ENCODE results near the gene MLEC.

Gene MLEC

DNA sequence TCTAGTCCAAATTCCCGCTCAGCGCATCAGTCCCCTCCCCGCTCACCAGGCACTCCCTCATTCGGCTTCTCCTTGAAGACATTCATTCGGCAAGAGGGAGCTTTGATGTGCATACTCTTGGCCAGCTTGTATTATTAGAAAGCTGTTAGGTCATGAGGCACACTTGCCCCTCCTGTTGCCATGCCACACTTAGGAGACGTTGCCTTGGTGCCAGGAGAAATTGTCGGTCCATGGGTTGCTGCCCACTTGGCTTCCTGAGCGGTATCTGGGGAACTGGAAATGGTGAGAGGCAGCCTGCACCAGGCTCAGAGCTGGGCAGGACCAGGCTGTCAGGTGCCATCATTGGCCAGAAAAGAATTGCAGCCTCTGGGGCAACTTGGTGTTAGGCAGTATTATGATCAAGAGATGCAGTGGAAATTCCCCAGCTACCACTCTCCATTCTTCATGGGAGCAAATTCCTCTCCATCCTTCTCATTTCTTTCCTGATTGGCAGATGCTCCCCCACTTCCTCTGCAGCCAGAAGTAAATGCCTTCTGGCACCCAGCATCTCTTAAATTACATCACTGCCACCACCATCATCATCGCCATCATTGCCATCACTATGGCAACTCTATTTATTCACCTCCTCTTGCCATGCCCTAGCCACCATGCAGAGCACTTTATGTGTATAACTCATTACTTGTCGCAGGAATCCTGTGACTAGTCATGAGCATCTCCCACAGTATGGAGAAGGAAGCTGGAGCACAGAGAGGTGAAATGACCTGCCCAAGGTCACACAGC is 34.1 kb upstream of the MLEC start:
- TF ChIP-seq EZH2 (optimal IDR thresholded peaks at IDR 0.05; ENCODE audit: low read depth, low read length) = no peak
- TF ChIP-seq, protein P1, sequence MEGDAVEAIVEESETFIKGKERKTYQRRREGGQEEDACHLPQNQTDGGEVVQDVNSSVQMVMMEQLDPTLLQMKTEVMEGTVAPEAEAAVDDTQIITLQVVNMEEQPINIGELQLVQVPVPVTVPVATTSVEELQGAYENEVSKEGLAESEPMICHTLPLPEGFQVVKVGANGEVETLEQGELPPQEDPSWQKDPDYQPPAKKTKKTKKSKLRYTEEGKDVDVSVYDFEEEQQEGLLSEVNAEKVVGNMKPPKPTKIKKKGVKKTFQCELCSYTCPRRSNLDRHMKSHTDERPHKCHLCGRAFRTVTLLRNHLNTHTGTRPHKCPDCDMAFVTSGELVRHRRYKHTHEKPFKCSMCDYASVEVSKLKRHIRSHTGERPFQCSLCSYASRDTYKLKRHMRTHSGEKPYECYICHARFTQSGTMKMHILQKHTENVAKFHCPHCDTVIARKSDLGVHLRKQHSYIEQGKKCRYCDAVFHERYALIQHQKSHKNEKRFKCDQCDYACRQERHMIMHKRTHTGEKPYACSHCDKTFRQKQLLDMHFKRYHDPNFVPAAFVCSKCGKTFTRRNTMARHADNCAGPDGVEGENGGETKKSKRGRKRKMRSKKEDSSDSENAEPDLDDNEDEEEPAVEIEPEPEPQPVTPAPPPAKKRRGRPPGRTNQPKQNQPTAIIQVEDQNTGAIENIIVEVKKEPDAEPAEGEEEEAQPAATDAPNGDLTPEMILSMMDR (IDR thresholded peaks at IDR 0.05; ENCODE audit: low read length) = no peak
- TF ChIP-seq EZH2phosphoT487 (IDR thresholded peaks at IDR 0.05; ENCODE audit: low read length) = no peak
- Histone ChIP-seq H3K79me2 (ENCODE audit: low read length) (no peaks in the 10 kb centered on the region), H3K36me3 (replicated peaks; ENCODE audit: insufficient read depth, low read length) (no peaks in the 10 kb centered on the region), H3K4me1 (ENCODE audit: low read length) (no peaks in the 10 kb centered on the region), H3K9ac (ENCODE audit: low read length) (no peak overlapping the region), H3K27ac (ENCODE audit: low read length) (no peak overlapping the region), H2AFZ (ENCODE audit: low read length) (no peak overlapping the region), H4K20me1 (ENCODE audit: insufficient read depth, low read length) (no peaks in the 10 kb centered on the region), H3K9me2 (replicated peaks; ENCODE audit: insufficient read depth, low read length) (no peaks in the 10 kb centered on the region), H3K4me3 (ENCODE audit: low read length) (no peak overlapping the region), H3F3A (ENCODE audit: insufficient read depth, low read length) (no peaks in the 10 kb centered on the region), H3K9me3 (replicated peaks; ENCODE audit: insufficient read depth, low read length) (no peaks in the 10 kb centered on the region), H3K27me3 (replicated peaks; ENCODE audit: insufficient read depth, low read length) (peaks cover 29% of the 10 kb centered on the region), H3K4me2 (ENCODE audit: low read depth, low read length) (no peak overlapping the region)
- no peak for DNase-seq

- no peak for DNase-seq
- Histone ChIP-seq H3K27me3 (replicated peaks; ENCODE audit: insufficient read depth, low read length) (peaks cover 29% of the 10 kb centered on the region), H2AFZ (ENCODE audit: low read length) (no peak overlapping the region), H3K4me3 (ENCODE audit: low read length) (no peak overlapping the region), H3F3A (ENCODE audit: insufficient read depth, low read length) (no peaks in the 10 kb centered on the region), H3K27ac (ENCODE audit: low read length) (no peak overlapping the region), H4K20me1 (ENCODE audit: insufficient read depth, low read length) (no peaks in the 10 kb centered on the region), H3K79me2 (ENCODE audit: low read length) (no peaks in the 10 kb centered on the region), H3K9ac (ENCODE audit: low read length) (no peak overlapping the region), H3K4me2 (ENCODE audit: low read depth, low read length) (no peak overlapping the region), H3K36me3 (replicated peaks; ENCODE audit: insufficient read depth, low read length) (no peaks in the 10 kb centered on the region), H3K9me2 (replicated peaks; ENCODE audit: insufficient read depth, low read length) (no peaks in the 10 kb centered on the region), H3K9me3 (replicated peaks; ENCODE audit: insufficient read depth, low read length) (no peaks in the 10 kb centered on the region), H3K4me1 (ENCODE audit: low read length) (no peaks in the 10 kb centered on the region)
- TF ChIP-seq EZH2 (optimal IDR thresholded peaks at IDR 0.05; ENCODE audit: low read depth, low read length) (no peak), EZH2phosphoT487 (IDR thresholded peaks at IDR 0.05; ENCODE audit: low read length) (no peak)
- TF ChIP-seq, protein P1 (IDR thresholded peaks at IDR 0.05; ENCODE audit: low read length) = no peak
Measured at GRCh38 chr12:120653611-120654010, 33.3 kb upstream of the MLEC start.

DNA sequence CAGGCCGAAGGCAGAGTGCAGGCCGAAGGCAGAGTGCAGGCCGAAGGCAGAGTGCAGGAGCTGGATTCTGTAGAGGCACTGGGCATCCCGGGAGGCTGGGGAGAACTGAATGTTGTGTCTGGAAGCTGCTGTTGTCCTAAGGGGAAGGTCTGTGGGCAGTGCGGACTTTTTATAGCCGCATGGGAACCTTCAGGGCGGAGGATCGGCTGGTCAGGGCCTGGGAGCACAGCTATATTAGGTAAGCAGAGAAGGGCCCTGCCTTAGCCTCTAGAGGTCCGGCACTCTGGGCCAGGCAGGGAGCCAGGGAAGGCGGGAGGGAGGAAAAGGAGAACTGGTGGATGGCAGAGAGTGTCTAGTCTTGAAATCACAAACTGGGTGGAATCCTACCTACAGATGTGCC is 32.3 kb upstream of the MLEC start:
- no peaks in the 10 kb centered on the region for H3K4me1 ChIP-seq (ENCODE audit: low read length)
- H3K36me3 ChIP-seq (replicated peaks; ENCODE audit: insufficient read depth, low read length) = no peaks in the 10 kb centered on the region
- no peaks in the 10 kb centered on the region for H3K79me2 ChIP-seq (ENCODE audit: low read length)
- H3K4me2 ChIP-seq (ENCODE audit: low read depth, low read length) = no peak overlapping the region
- no peak overlapping the region for H3K27ac ChIP-seq (ENCODE audit: low read length)
- H2AFZ ChIP-seq (ENCODE audit: low read length) = no peak overlapping the region
- no peaks in the 10 kb centered on the region for H3F3A ChIP-seq (ENCODE audit: insufficient read depth, low read length)
- no peaks in the 10 kb centered on the region for H3K9me2 ChIP-seq (replicated peaks; ENCODE audit: insufficient read depth, low read length)
- no peak for TF ChIP-seq EZH2phosphoT487 (IDR thresholded peaks at IDR 0.05; ENCODE audit: low read length)
- no peak overlapping the region for H3K4me3 ChIP-seq (ENCODE audit: low read length)
- peaks cover 25% of the 10 kb centered on the region for H3K27me3 ChIP-seq (replicated peaks; ENCODE audit: insufficient read depth, low read length)
- no peaks in the 10 kb centered on the region for H4K20me1 ChIP-seq (ENCODE audit: insufficient read depth, low read length)
- DNase-seq = no peak
- no peak overlapping the region for H3K9ac ChIP-seq (ENCODE audit: low read length)
- no peaks in the 10 kb centered on the region for H3K9me3 ChIP-seq (replicated peaks; ENCODE audit: insufficient read depth, low read length)

DNA sequence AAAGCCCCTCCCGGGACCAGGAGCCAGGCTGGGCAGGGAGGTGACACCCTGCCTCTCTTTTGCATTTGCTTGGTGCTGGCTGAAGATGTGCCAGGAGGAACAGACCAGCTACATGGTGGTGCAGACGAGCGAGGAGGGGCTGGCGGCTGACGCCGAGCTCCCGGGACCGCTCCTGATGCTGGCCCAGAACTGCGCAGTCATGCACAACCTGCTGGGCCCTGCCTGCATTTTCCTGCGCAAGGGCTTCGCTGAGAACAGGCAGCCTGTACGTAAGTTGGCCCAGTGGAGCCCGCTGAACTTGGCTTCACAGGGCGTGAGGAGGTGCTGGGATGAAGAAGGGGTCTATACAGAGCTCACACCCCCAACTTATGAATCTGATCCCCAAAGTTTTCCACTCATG is 30.9 kb upstream of the MLEC start:
- H3K4me1 ChIP-seq (ENCODE audit: low read length) = no peaks in the 10 kb centered on the region
- DNase-seq = no peak
- H3K36me3 ChIP-seq (replicated peaks; ENCODE audit: insufficient read depth, low read length) = no peaks in the 10 kb centered on the region
- no peak overlapping the region for H3K27ac ChIP-seq (ENCODE audit: low read length)
- H3K9ac ChIP-seq (ENCODE audit: low read length) = no peak overlapping the region
- TF ChIP-seq, protein P1 (IDR thresholded peaks at IDR 0.05; ENCODE audit: low read length) = no peak
- TF ChIP-seq EZH2 (optimal IDR thresholded peaks at IDR 0.05; ENCODE audit: low read depth, low read length) = no peak
- no peak for TF ChIP-seq EZH2phosphoT487 (IDR thresholded peaks at IDR 0.05; ENCODE audit: low read length)
- H3K4me3 ChIP-seq (ENCODE audit: low read length) = no peak overlapping the region
- no peaks in the 10 kb centered on the region for H3F3A ChIP-seq (ENCODE audit: insufficient read depth, low read length)
- H4K20me1 ChIP-seq (ENCODE audit: insufficient read depth, low read length) = no peaks in the 10 kb centered on the region
- H3K79me2 ChIP-seq (ENCODE audit: low read length) = no peaks in the 10 kb centered on the region
- no peak overlapping the region for H2AFZ ChIP-seq (ENCODE audit: low read length)
- H3K4me2 ChIP-seq (ENCODE audit: low read depth, low read length) = no peak overlapping the region
- no peaks in the 10 kb centered on the region for H3K9me3 ChIP-seq (replicated peaks; ENCODE audit: insufficient read depth, low read length)
- H3K9me2 ChIP-seq (replicated peaks; ENCODE audit: insufficient read depth, low read length) = no peaks in the 10 kb centered on the region
- H3K27me3 ChIP-seq (replicated peaks; ENCODE audit: insufficient read depth, low read length) = peaks cover 14% of the 10 kb centered on the region
